ENCODE measurements around the gene SPATA20. TPM values are rescaled to one million over a fixed set of nuclear protein-coding genes. Genes with fewer than 3 reads are reported as not detected.

Gene SPATA20
- total RNA-seq, 1 experiment from 2014 or later, result 149 TPM

DNA sequence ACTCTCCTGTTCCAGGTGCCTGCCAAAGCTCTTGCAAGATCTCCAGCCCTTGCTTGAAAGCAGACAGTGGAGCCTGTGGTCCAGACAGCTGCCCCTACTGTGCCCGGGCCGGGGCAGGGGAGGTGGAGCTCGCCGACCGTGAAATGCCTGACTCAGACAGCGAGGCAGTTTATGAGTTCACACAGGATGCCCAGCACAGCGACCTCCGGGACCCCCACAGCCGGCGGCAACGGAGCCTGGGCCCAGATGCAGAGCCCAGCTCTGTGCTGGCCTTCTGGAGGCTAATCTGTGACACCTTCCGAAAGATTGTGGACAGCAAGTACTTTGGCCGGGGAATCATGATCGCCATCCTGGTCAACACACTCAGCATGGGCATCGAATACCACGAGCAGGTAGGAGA, 31.2 kb downstream of the SPATA20 start:
- Mint-ChIP-seq H3K4me3 (ENCODE audit: unreplicated experiment) (no peak overlapping the region), H3K9me3 (ENCODE audit: unreplicated experiment) (no peaks in the 10 kb centered on the region), H3K36me3 (ENCODE audit: insufficient read depth, unreplicated experiment) (no peaks in the 10 kb centered on the region), H3K27me3 (ENCODE audit: insufficient read depth, unreplicated experiment) (peaks cover 2% of the 10 kb centered on the region), H3K27ac (ENCODE audit: unreplicated experiment) (no peak overlapping the region), H3K4me1 (ENCODE audit: low read depth, unreplicated experiment) (no peaks in the 10 kb centered on the region)
- no peak for DNase-seq
- peaks cover 3% of the 10 kb centered on the region; the same call in 1 of the 2 replicates for H3K9me3 ChIP-seq
- H3K4me1 ChIP-seq, result no peaks in the 10 kb centered on the region
- ChIA-PET POLR2A (no interaction called here), CTCF (interaction anchor here (1.5 kb wide), 1 partner anchor 31 kb away, joined by 6 read pairs; the partner anchor contains the start of gene SPATA20)
- TF ChIP-seq, protein P1, sequence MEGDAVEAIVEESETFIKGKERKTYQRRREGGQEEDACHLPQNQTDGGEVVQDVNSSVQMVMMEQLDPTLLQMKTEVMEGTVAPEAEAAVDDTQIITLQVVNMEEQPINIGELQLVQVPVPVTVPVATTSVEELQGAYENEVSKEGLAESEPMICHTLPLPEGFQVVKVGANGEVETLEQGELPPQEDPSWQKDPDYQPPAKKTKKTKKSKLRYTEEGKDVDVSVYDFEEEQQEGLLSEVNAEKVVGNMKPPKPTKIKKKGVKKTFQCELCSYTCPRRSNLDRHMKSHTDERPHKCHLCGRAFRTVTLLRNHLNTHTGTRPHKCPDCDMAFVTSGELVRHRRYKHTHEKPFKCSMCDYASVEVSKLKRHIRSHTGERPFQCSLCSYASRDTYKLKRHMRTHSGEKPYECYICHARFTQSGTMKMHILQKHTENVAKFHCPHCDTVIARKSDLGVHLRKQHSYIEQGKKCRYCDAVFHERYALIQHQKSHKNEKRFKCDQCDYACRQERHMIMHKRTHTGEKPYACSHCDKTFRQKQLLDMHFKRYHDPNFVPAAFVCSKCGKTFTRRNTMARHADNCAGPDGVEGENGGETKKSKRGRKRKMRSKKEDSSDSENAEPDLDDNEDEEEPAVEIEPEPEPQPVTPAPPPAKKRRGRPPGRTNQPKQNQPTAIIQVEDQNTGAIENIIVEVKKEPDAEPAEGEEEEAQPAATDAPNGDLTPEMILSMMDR (IDR thresholded peaks at IDR 0.05; ENCODE audit: insufficient read depth in 1 of 2, low read depth in 1 of 2, low read length in 1 of 2, severe bottlenecking in 1 of 2, unreplicated experiment in 1 of 2), result no peak
- intact Hi-C loops (cut with micrococcal nuclease; ENCODE audit: unreplicated experiment), result no loop called here
- no peak overlapping the region for H3K4me3 ChIP-seq (ENCODE audit: low read depth, low read length)
- BruUV-seq (replicated peaks), result no TSS peak
- H3K36me3 ChIP-seq (ENCODE audit: control insufficient read depth, insufficient read depth, low read length), result no peaks in the 10 kb centered on the region
- no peaks in the 10 kb centered on the region for H3K27me3 ChIP-seq (replicated peaks; ENCODE audit: control insufficient read depth, insufficient read depth, low read length)

DNA sequence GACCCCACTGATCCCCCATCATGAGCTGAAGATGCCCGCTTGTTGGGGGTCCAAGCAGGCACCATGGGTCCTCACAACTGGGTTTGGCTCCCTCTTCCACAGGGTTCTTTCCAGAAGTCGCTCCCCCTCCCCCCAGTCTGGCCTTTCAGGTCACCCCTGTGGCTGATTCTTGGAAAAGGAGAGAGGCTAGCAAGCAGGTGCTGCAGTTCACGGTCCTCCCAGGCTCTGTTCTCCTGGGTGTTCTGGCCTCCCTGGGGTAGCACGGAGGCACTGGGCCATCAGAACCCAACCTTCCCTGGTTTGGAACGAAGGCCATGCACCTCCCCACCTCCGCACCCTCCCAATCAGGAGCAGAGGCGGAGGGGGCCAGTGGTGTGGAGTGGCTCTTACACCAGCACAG, 32.4 kb downstream of the SPATA20 start:
- H3K4me1 ChIP-seq, result no peaks in the 10 kb centered on the region
- no peak overlapping the region for H3K4me3 Mint-ChIP-seq (ENCODE audit: unreplicated experiment)
- H3K36me3 ChIP-seq (ENCODE audit: control insufficient read depth, insufficient read depth, low read length), result no peaks in the 10 kb centered on the region
- intact Hi-C loops (cut with micrococcal nuclease; ENCODE audit: unreplicated experiment), result no loop called here
- peaks cover 7% of the 10 kb centered on the region for H3K4me1 Mint-ChIP-seq (ENCODE audit: low read depth, unreplicated experiment)
- no peaks in the 10 kb centered on the region for H3K36me3 Mint-ChIP-seq (ENCODE audit: insufficient read depth, unreplicated experiment)
- no peak overlapping the region for H3K4me3 ChIP-seq (ENCODE audit: low read depth, low read length)
- TF ChIP-seq, protein P1 (IDR thresholded peaks at IDR 0.05; ENCODE audit: insufficient read depth in 1 of 2, low read depth in 1 of 2, low read length in 1 of 2, severe bottlenecking in 1 of 2, unreplicated experiment in 1 of 2), result no peak
- ChIA-PET POLR2A (no interaction called here), CTCF (interaction anchor here (1.2 kb wide), 1 partner anchor 28 kb away, joined by 3 read pairs; no protein-coding TSS in a partner anchor)
- no peaks in the 10 kb centered on the region for H3K27me3 ChIP-seq (replicated peaks; ENCODE audit: control insufficient read depth, insufficient read depth, low read length)
- no peaks in the 10 kb centered on the region for H3K9me3 Mint-ChIP-seq (ENCODE audit: unreplicated experiment)
- BruUV-seq (replicated peaks), result no TSS peak
- DNase-seq, result no peak
- H3K27me3 Mint-ChIP-seq (ENCODE audit: insufficient read depth, unreplicated experiment), result peaks cover 2% of the 10 kb centered on the region
- peaks cover 3% of the 10 kb centered on the region; the same call in 1 of the 2 replicates for H3K9me3 ChIP-seq
- no peak overlapping the region for H3K27ac Mint-ChIP-seq (ENCODE audit: unreplicated experiment)

DNA sequence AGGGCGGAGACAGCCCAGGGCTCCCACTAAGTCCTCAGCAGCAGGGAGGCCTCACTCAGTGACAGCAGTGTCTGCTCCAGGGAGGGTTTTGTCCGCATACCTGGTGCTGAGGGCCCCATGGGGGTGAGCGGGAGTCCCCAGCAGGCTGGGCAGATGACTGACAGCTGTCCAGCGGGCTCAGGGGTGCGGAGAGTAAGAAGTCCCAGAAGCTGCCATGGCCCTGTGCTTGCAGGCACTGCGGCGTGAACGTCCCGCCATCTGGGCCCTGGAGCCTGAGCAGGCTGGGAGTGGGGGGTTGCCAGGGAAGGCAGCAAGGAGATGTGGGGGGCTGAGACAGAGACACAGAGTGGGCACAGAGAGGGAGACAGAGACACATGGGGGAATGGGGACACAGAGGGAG, 33.7 kb downstream of the SPATA20 start:
- Histone ChIP-seq H3K4me3 (ENCODE audit: low read depth, low read length) (no peak overlapping the region), H3K36me3 (ENCODE audit: control insufficient read depth, insufficient read depth, low read length) (no peaks in the 10 kb centered on the region), H3K4me1 (no peaks in the 10 kb centered on the region), H3K9me3 (peaks cover 3% of the 10 kb centered on the region; the same call in 1 of the 2 replicates), H3K27me3 (replicated peaks; ENCODE audit: control insufficient read depth, insufficient read depth, low read length) (no peaks in the 10 kb centered on the region)
- ChIA-PET CTCF (no interaction called here), POLR2A (no interaction called here)
- H3K27me3 Mint-ChIP-seq (ENCODE audit: insufficient read depth, unreplicated experiment), result peaks cover 2% of the 10 kb centered on the region
- no peak for DNase-seq
- H3K9me3 Mint-ChIP-seq (ENCODE audit: unreplicated experiment), result no peaks in the 10 kb centered on the region
- no peak overlapping the region for H3K27ac Mint-ChIP-seq (ENCODE audit: unreplicated experiment)
- H3K4me1 Mint-ChIP-seq (ENCODE audit: low read depth, unreplicated experiment), result peaks cover 7% of the 10 kb centered on the region
- intact Hi-C loops (cut with micrococcal nuclease; ENCODE audit: unreplicated experiment), result no loop called here
- H3K36me3 Mint-ChIP-seq (ENCODE audit: insufficient read depth, unreplicated experiment), result no peaks in the 10 kb centered on the region
- TF ChIP-seq, protein P1 (IDR thresholded peaks at IDR 0.05; ENCODE audit: insufficient read depth in 1 of 2, low read depth in 1 of 2, low read length in 1 of 2, severe bottlenecking in 1 of 2, unreplicated experiment in 1 of 2), result no peak
- no peak overlapping the region for H3K4me3 Mint-ChIP-seq (ENCODE audit: unreplicated experiment)
- no TSS peak for BruUV-seq (replicated peaks)
